ENCODE results near the gene APOOL.

DNA sequence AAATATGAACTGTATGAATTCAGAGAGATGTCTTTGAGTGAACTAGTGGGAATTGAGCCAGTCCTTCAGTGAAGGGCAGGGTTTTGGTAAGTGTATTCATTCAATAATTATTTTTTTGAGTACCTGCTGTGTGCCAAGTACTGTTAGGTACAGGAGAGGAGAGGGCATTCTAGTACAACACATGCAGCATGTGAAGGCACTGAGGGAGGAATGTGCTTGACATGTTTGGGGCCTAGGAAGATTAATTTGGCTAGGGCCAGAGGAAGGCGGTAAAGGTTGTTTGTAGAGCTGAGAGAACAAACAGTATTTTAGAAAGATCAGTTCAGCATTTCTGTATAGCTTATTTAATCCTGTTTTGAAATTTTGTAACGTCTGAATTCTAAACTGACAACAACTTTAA is 27.8 kb downstream of the APOOL start:
- TF ChIP-seq CTCF (IDR thresholded peaks at IDR 0.05) (no peak), POLR2AphosphoS5 (IDR thresholded peaks at IDR 0.05) (no peak)

Measured in stomach (tissue), 4 donors.